HepG2 (cell line): ENCODE measurements around the gene PPP3CB. TPM values are rescaled to one million over a fixed set of nuclear protein-coding genes. Genes with fewer than 3 reads are reported as not detected.
A peak's percentile ranks its signal among the peaks of the same experiment; 100 is the strongest.

Experiments used
- CHD2 ChIP-seq: IDR thresholded peaks from 2 replicates; pipeline ENCODE4 v1.6.1; 2011; ENCODE audit warnings: low read depth, low read length, improper control_type of control experiment
- E2F2 ChIP-seq: sonication (generic); formaldehyde crosslinking; IDR thresholded peaks from 2 replicates; pipeline ENCODE4 v1.4.0; 2020; ENCODE audit warnings: missing genetic modification reagents, borderline replicate concordance
- EED ChIP-seq: sonication (generic); formaldehyde crosslinking; IDR thresholded peaks from 2 replicates; pipeline ENCODE4 v1.5.0; 2020; ENCODE audit warnings: mild to moderate bottlenecking, missing genetic modification reagents
- GMEB1 ChIP-seq: sonication (generic); formaldehyde crosslinking; IDR thresholded peaks from 2 replicates; pipeline ENCODE4 v1.5.1; 2020; ENCODE audit warnings: missing genetic modification reagents, mild to moderate bottlenecking, borderline replicate concordance
- HOXA5 ChIP-seq: sonication (generic); formaldehyde crosslinking; IDR thresholded peaks from 2 replicates; pipeline ENCODE4 v1.4.0; 2020; ENCODE audit warnings: missing genetic modification reagents
- HOXD1 ChIP-seq: sonication (generic); formaldehyde crosslinking; IDR thresholded peaks from 2 replicates; pipeline ENCODE4 v1.5.0; 2020; ENCODE audit warnings: missing genetic modification reagents
- KMT2A ChIP-seq: sonication (generic); formaldehyde crosslinking; IDR thresholded peaks from 2 replicates; pipeline ENCODE4 v1.4.0; 2020; ENCODE audit warnings: missing genetic modification reagents
- MAFF ChIP-seq: IDR thresholded peaks from 2 replicates; pipeline ENCODE4 v1.6.1; 2011; ENCODE audit warnings: low read depth, low read length, improper control_type of control experiment
- MED13 ChIP-seq: sonication (generic); formaldehyde crosslinking; IDR thresholded peaks from 2 replicates; pipeline ENCODE4 v1.5.0; 2020; ENCODE audit warnings: missing genetic modification reagents
- MXD1 ChIP-seq: sonication (generic); formaldehyde crosslinking; IDR thresholded peaks from 2 replicates; pipeline ENCODE4 v1.4.0; 2020; ENCODE audit warnings: mild to moderate bottlenecking, missing genetic modification reagents
- NR2C2 ChIP-seq: sonication (generic); formaldehyde crosslinking; IDR thresholded peaks from 2 replicates; pipeline ENCODE4 v1.4.0; 2020; ENCODE audit warnings: missing genetic modification reagents, mild to moderate bottlenecking, moderate library complexity, borderline replicate concordance
- RAD21 ChIP-seq: fragments of 450-650 bp; formaldehyde crosslinking; IDR thresholded peaks from 2 replicates; pipeline ENCODE4 v1.5.0; 2020; ENCODE audit warnings: mild to moderate bottlenecking
- SIX1 ChIP-seq: sonication (generic); formaldehyde crosslinking; IDR thresholded peaks from 2 replicates; pipeline ENCODE4 v1.4.0; 2020; ENCODE audit warnings: missing genetic modification reagents, borderline replicate concordance
- SRY ChIP-seq: sonication (generic); formaldehyde crosslinking; IDR thresholded peaks from 2 replicates; pipeline ENCODE4 v1.8.0; 2022; ENCODE audit warnings: mild to moderate bottlenecking, missing genetic modification reagents
- TCF12 ChIP-seq, 2 experiments: fragments of 450-650 bp in 1 of 2; sonication (generic) in 1 of 2; formaldehyde crosslinking in 1 of 2; IDR thresholded peaks; 2 replicates each; pipeline versions ENCODE4 v1.6.1 to v1.8.0; 2017 to 2022; ENCODE audit warnings: antibody characterized with exemption in 1 of 2, mild to moderate bottlenecking in 1 of 2, missing genetic modification reagents in 1 of 2, moderate library complexity in 1 of 2
- TGIF2 ChIP-seq: IDR thresholded peaks from 2 replicates; pipeline ENCODE4 v1.6.1; 2016; ENCODE audit warnings: control low read depth, missing compliant biosample characterization
- ZGPAT ChIP-seq: IDR thresholded peaks from 2 replicates; pipeline ENCODE4 v1.6.1; 2016; ENCODE audit warnings: mild to moderate bottlenecking
- ZNF34 ChIP-seq: sonication (generic); formaldehyde crosslinking; IDR thresholded peaks from 2 replicates; pipeline ENCODE4 v1.4.0; 2020; ENCODE audit warnings: mild to moderate bottlenecking, missing genetic modification reagents, borderline replicate concordance
- ZNF362 ChIP-seq: sonication (generic); formaldehyde crosslinking; IDR thresholded peaks from 2 replicates; pipeline ENCODE4 v1.4.0; 2020; ENCODE audit warnings: missing genetic modification reagents, mild to moderate bottlenecking, borderline replicate concordance
- ZNF503 ChIP-seq: sonication (generic); formaldehyde crosslinking; IDR thresholded peaks from 2 replicates; pipeline ENCODE4 v1.4.0; 2020; ENCODE audit warnings: missing genetic modification reagents
- ZNF773 ChIP-seq: sonication (generic); formaldehyde crosslinking; IDR thresholded peaks from 2 replicates; pipeline ENCODE4 v1.4.0; 2020; ENCODE audit warnings: missing genetic modification reagents, borderline replicate concordance
- polyA plus RNA-seq, 8 experiments: library from polyadenylated mRNA; depleted of rRNA in 3 of 8; stranded (reverse) in 7 of 8; unstranded in 1 of 8; fragments of >200 nt; fragmentation: Illumina TruSeq in 4 of 8; extraction: Trizol in 4 of 8; gene quantifications; 2 replicates each; pipeline versions ENCODE4 v1.2.1 to v1.2.3, GENCODE V29; 2011 to 2016; ENCODE audit warnings: low read depth in 4 of 8, missing spikeins in 1 of 8, mixed read lengths in 1 of 8; ENCODE audit not compliant: insufficient read depth in 1 of 8
- total RNA-seq, 5 experiments: library from RNA; depleted of rRNA; stranded (reverse); fragments of >200 nt; fragmentation: Illumina TruSeq; extraction: Trizol; gene quantifications; 2 replicates each; pipeline ENCODE4 v1.2.3, GENCODE V29; 2016; ENCODE audit warnings: low read depth in 1 of 5

PPP3CB gene
- total and polyA plus RNA-seq, 2 of the 13 experiments (the other 11 are each of a cell fraction or from before 2014, with no cell fraction given) = 8.7 to 11.4 TPM

- TF ChIP-seq SRY (CRISPR knock-in tag) (peak; percentile 18; the same call in 1 of the 2 replicates), CHD2 (no peak), GMEB1 (no peak), NR2C2 (CRISPR knock-in tag) (no peak; the same call in 1 of the 2 replicates), ZNF773 (CRISPR knock-in tag) (0 out of 2 replicates have a peak, but pooled peaks have one; percentile 53), MAFF (no peak), TGIF2 (CRISPR knock-in tag) (0 out of 2 replicates have a peak, but pooled peaks have one; percentile 48), ZNF34 (no peak), KMT2A (CRISPR knock-in tag) (peak; percentile 77; the same call in 1 of the 2 replicates), EED (CRISPR knock-in tag) (peak; percentile 63; the same call in 1 of the 2 replicates), RAD21 (CRISPR knock-in tag) (peak; percentile 51), ZNF503 (CRISPR knock-in tag) (peak; percentile 51; the same call in 1 of the 2 replicates), TCF12 (IDR thresholded peaks at IDR 0.05) (no peak), TCF12 (CRISPR knock-in tag; IDR thresholded peaks at IDR 0.05) (peak; percentile 46; the same call in 1 of the 2 replicates), HOXA5 (CRISPR knock-in tag) (peak; percentile 70; the same call in 1 of the 2 replicates), MED13 (CRISPR knock-in tag) (peak; percentile 46; the same call in 1 of the 2 replicates), ZGPAT (CRISPR knock-in tag) (0 out of 2 replicates have a peak, but pooled peaks have one; percentile 36), ZNF362 (CRISPR knock-in tag) (0 out of 2 replicates have a peak, but pooled peaks have one; percentile 25), MXD1 (CRISPR knock-in tag) (peak; percentile 64), SIX1 (CRISPR knock-in tag) (no peak), HOXD1 (0 out of 2 replicates have a peak, but pooled peaks have one; percentile 31), E2F2 (CRISPR knock-in tag) (peak; percentile 90; the same call in 1 of the 2 replicates)
Observed at GRCh38 chr10:73495226-73495883, 469 bp downstream of the PPP3CB start (continued).
